ENCODE measurements around the gene RNF175. TPM values are rescaled to one million over a fixed set of nuclear protein-coding genes. Genes with fewer than 3 reads are reported as not detected.
"Not testable (repeated sequence)": the region's sequence is repeated elsewhere in the genome, so short reads cannot be mapped to it uniquely, and the experiment has no call there.

RNF175 gene
- total RNA-seq, 2 donors from 2014 or later: 0.37 TPM; not detected in 1

- Histone ChIP-seq H3K36me3 (no peaks in the 10 kb centered on the region), H3K9ac (ENCODE audit: low read depth in 2 of 2, low read length in 2 of 2) (no peak overlapping the region), H3K27ac (no peak overlapping the region), H3K27me3 (no peaks in the 10 kb centered on the region), H3K4me3 (no peak overlapping the region), H3K4me1 (no peaks in the 10 kb centered on the region), H3K9me3 (no peaks in the 10 kb centered on the region)
- TF ChIP-seq, protein P1, sequence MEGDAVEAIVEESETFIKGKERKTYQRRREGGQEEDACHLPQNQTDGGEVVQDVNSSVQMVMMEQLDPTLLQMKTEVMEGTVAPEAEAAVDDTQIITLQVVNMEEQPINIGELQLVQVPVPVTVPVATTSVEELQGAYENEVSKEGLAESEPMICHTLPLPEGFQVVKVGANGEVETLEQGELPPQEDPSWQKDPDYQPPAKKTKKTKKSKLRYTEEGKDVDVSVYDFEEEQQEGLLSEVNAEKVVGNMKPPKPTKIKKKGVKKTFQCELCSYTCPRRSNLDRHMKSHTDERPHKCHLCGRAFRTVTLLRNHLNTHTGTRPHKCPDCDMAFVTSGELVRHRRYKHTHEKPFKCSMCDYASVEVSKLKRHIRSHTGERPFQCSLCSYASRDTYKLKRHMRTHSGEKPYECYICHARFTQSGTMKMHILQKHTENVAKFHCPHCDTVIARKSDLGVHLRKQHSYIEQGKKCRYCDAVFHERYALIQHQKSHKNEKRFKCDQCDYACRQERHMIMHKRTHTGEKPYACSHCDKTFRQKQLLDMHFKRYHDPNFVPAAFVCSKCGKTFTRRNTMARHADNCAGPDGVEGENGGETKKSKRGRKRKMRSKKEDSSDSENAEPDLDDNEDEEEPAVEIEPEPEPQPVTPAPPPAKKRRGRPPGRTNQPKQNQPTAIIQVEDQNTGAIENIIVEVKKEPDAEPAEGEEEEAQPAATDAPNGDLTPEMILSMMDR (IDR thresholded peaks at IDR 0.05): no peak
- no peak for DNase-seq
- intact Hi-C loops (cut with DNase I): no loop called here
Observed at GRCh38 chr4:153669838-153670237, 90.0 kb downstream of the RNF175 start.

DNA sequence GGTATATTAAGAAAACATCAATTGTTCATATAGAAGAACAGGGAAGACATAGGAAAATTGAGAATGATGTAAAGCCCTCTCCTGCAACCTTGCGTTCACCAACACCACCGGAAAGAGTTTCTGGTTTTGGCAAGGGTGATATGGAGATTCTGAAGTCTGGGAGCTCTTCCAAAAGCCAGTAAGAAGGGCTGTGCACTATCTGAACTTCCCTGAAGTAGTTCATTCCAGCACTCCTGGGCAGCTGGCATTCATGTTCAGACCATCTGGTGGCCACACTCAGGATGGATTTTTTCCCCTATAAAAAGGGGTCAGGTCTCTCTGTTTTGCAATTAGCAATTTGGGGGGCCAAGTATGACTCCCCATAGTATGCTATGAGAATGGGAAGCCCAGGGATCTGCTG, 91.2 kb downstream of the RNF175 start:
- Histone ChIP-seq H3K36me3 (no peaks in the 10 kb centered on the region), H3K27ac (no peak overlapping the region), H3K9ac (ENCODE audit: low read depth in 2 of 2, low read length in 2 of 2) (no peak overlapping the region), H3K4me3 (no peak overlapping the region), H3K4me1 (no peaks in the 10 kb centered on the region), H3K9me3 (no peaks in the 10 kb centered on the region), H3K27me3 (no peaks in the 10 kb centered on the region)
- no peak for DNase-seq
- TF ChIP-seq, protein P1 (IDR thresholded peaks at IDR 0.05): no peak
- intact Hi-C loops (cut with DNase I): no loop called here

GRCh38 chr4:153666505-153666904, 93.3 kb downstream of the RNF175 start:
- H3K9ac ChIP-seq (ENCODE audit: low read depth in 2 of 2, low read length in 2 of 2); H3K4me3 ChIP-seq; DNase-seq; intact Hi-C loops (cut with DNase I); H3K27ac ChIP-seq; H3K36me3 ChIP-seq; H3K4me1 ChIP-seq; H3K9me3 ChIP-seq; H3K27me3 ChIP-seq: not testable (repeated sequence)

GRCh38 chr4:153663667-153664066, 96.2 kb downstream of the RNF175 start:
- no peaks in the 10 kb centered on the region for H3K27me3 ChIP-seq
- no peak overlapping the region for H3K9ac ChIP-seq (ENCODE audit: low read depth in 2 of 2, low read length in 2 of 2)
- H3K4me3 ChIP-seq: no peak overlapping the region
- H3K27ac ChIP-seq: no peak overlapping the region
- TF ChIP-seq, protein P1 (IDR thresholded peaks at IDR 0.05): no peak
- DNase-seq: no peak
- intact Hi-C loops (cut with DNase I): no loop called here
- H3K9me3 ChIP-seq: no peaks in the 10 kb centered on the region
- no peaks in the 10 kb centered on the region for H3K36me3 ChIP-seq
- no peaks in the 10 kb centered on the region for H3K4me1 ChIP-seq

- Histone ChIP-seq H3K9ac (ENCODE audit: low read depth in 2 of 2, low read length in 2 of 2) (no peak overlapping the region), H3K4me3 (no peak overlapping the region), H3K27me3 (no peaks in the 10 kb centered on the region), H3K36me3 (no peaks in the 10 kb centered on the region), H3K4me1 (no peaks in the 10 kb centered on the region), H3K9me3 (no peaks in the 10 kb centered on the region), H3K27ac (no peak overlapping the region)
- intact Hi-C loops (cut with DNase I): no loop called here
- DNase-seq: no peak
- TF ChIP-seq, protein P1 (IDR thresholded peaks at IDR 0.05): no peak
Observed at GRCh38 chr4:153661908-153662307, 97.9 kb downstream of the RNF175 start.

DNA sequence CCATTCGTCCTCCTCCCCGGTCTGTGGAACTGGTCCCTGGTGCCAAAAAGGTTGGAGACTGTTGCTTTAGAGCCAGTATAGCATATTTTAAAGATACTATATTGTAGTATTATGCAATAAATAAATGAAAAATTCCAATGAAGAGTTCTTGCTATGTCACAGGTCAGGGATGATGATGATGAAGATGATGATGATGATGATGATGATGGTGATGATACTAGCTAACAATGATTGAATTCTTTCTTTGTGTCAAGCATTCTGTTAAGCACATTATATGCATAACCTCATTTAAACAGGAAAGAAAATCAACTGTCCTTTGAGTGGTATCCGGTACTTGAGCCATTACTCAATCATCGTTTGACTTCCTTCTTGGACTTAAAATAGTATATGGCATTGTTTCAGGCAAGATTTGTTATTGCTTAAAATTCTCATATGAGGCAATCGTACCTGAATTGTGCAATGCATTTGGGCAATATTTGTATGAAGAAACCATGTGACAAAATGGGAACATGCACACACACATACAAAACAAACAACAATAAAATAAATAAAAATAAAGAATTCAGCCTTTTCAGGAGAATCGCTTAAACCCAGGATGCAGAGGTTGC, 98.5 kb downstream of the RNF175 start:
- DNase-seq: no peak
- intact Hi-C loops (cut with DNase I): no loop called here

More for the DNA sequence above, 98.5 kb downstream of the RNF175 start:
- H3K4me3 ChIP-seq: no peak overlapping the region
- no peaks in the 10 kb centered on the region for H3K27me3 ChIP-seq
- no peaks in the 10 kb centered on the region for H3K9me3 ChIP-seq
- no peaks in the 10 kb centered on the region for H3K36me3 ChIP-seq
- H3K4me1 ChIP-seq: no peaks in the 10 kb centered on the region
- H3K9ac ChIP-seq (ENCODE audit: low read depth in 2 of 2, low read length in 2 of 2): no peak overlapping the region
- H3K27ac ChIP-seq: no peak overlapping the region
- TF ChIP-seq, protein P1 (IDR thresholded peaks at IDR 0.05): no peak

Other genes starting within 250 kb of the RNF175 start
- 1 to 10 TPM; 2.0 to 5.7 TPM for gene TLR2, start 75.7 kb downstream of the RNF175 start, total RNA-seq
- 10 to 100 TPM in 1 of 2 donors, 1 to 10 TPM in 1; 8.7 to 36.2 TPM for gene SFRP2, start 29.1 kb upstream of the RNF175 start, total RNA-seq

Measured in colonic mucosa (tissue), 4 donors.